Astrocyte (in vitro differentiated cells and primary cell): ENCODE measurements around the gene CREG2. TPM values are rescaled to one million over a fixed set of nuclear protein-coding genes. Genes with fewer than 3 reads are reported as not detected.

ENCODE experiments used
- DNase-seq: peaks from one replicate; pipeline ENCODE4 v3.0.0-alpha.2; 2010; ENCODE audit warnings: low read depth
- FAIRE-seq: peaks from 2 replicates; lab custom pipeline; 2011; peaks lifted over from hg19 to GRCh38; lab: Jason Lieb, UNC
- H2AFZ ChIP-seq: 2 replicates; pipeline ENCODE4 v1.6.0; 2012; ENCODE audit warnings: low read depth, low read length, inconsistent platforms
- H3K27ac ChIP-seq: 2 replicates; pipeline ENCODE4 v1.5.1; 2011; ENCODE audit warnings: low read depth, low read length, inconsistent platforms
- H3K27me3 ChIP-seq: 2 replicates; pipeline ENCODE4 v1.6.0; 2011; ENCODE audit warnings: low read length, inconsistent platforms; ENCODE audit not compliant: insufficient read depth
- H3K36me3 ChIP-seq: 2 replicates; pipeline ENCODE4 v1.5.1; 2011; ENCODE audit warnings: low read length, inconsistent platforms; ENCODE audit not compliant: insufficient read depth
- H3K4me1 ChIP-seq: 2 replicates; pipeline ENCODE4 v1.5.1; 2011; ENCODE audit warnings: low read length, inconsistent platforms; ENCODE audit not compliant: insufficient read depth
- H3K4me2 ChIP-seq: 2 replicates; pipeline ENCODE4 v1.6.0; 2012; ENCODE audit warnings: low read length, inconsistent platforms
- H3K4me3 ChIP-seq: 2 replicates; pipeline ENCODE4 v1.5.1; 2011; ENCODE audit warnings: low read depth, mild to moderate bottlenecking, low read length, inconsistent platforms; ENCODE audit not compliant: insufficient read depth
- H3K79me2 ChIP-seq: 2 replicates; pipeline ENCODE4 v1.6.0; 2012; ENCODE audit warnings: mild to moderate bottlenecking, low read length, inconsistent platforms; ENCODE audit not compliant: insufficient read depth
- H3K9ac ChIP-seq: 2 replicates; pipeline ENCODE4 v1.6.0; 2012; ENCODE audit warnings: mild to moderate bottlenecking, low read length, inconsistent platforms
- H3K9me3 ChIP-seq: 2 replicates; pipeline ENCODE4 v1.5.1; 2012; ENCODE audit warnings: low read depth, mild to moderate bottlenecking, low read length, inconsistent platforms; ENCODE audit not compliant: insufficient read depth
- H4K20me1 ChIP-seq: 2 replicates; pipeline ENCODE4 v1.6.0; 2012; ENCODE audit warnings: low read length, inconsistent platforms; ENCODE audit not compliant: insufficient read depth
- H3K27ac Mint-ChIP-seq: one replicate; pipeline ENCODE4 v1.8.0; 2021; ENCODE audit warnings: mild to moderate bottlenecking, mixed read lengths; ENCODE audit not compliant: unreplicated experiment
- H3K27me3 Mint-ChIP-seq: one replicate; pipeline ENCODE4 v1.8.0; 2021; ENCODE audit warnings: low read depth, mixed read lengths; ENCODE audit not compliant: unreplicated experiment
- H3K36me3 Mint-ChIP-seq: one replicate; pipeline ENCODE4 v1.8.0; 2021; ENCODE audit warnings: low read depth, mixed read lengths; ENCODE audit not compliant: unreplicated experiment
- H3K4me1 Mint-ChIP-seq: one replicate; pipeline ENCODE4 v1.8.0; 2021; ENCODE audit warnings: low read depth, mixed read lengths; ENCODE audit not compliant: unreplicated experiment
- H3K4me3 Mint-ChIP-seq: one replicate; pipeline ENCODE4 v1.8.0; 2021; ENCODE audit warnings: mild to moderate bottlenecking, moderate library complexity, mixed read lengths; ENCODE audit not compliant: unreplicated experiment
- H3K9me3 Mint-ChIP-seq: one replicate; pipeline ENCODE4 v1.8.0; 2021; ENCODE audit warnings: mild to moderate bottlenecking, mixed read lengths; ENCODE audit not compliant: unreplicated experiment
- EZH2 ChIP-seq: IDR thresholded peaks from 2 replicates; pipeline ENCODE4 v1.6.1; 2012; ENCODE audit warnings: mild to moderate bottlenecking, low read length, inconsistent platforms; ENCODE audit not compliant: insufficient read depth
- total RNA-seq: library from RNA; stranded (reverse); gene quantifications from 2 replicates; pipeline ENCODE4 v1.2.1, GENCODE V29; 2021
- TF ChIP-seq, protein P1 (sequence below): IDR thresholded peaks from 2 replicates; pipeline ENCODE4 v1.5.1; 2011; ENCODE audit warnings: low read depth, mild to moderate bottlenecking, inconsistent platforms, low read length, moderate library complexity; ENCODE audit not compliant: insufficient read depth

The CREG2 gene
- total RNA-seq, 1 donor from 2014 or later = 0.11 TPM

- H3K9me3 Mint-ChIP-seq = peaks cover 5% of the 10 kb centered on the region
- Histone ChIP-seq H3K27me3 (no peaks in the 10 kb centered on the region), H3K4me2 (no peak overlapping the region), H3K4me1 (no peaks in the 10 kb centered on the region), H4K20me1 (no peaks in the 10 kb centered on the region), H3K9ac (no peak overlapping the region), H3K36me3 (no peaks in the 10 kb centered on the region), H3K9me3 (no peaks in the 10 kb centered on the region), H3K27ac (no peak overlapping the region), H2AFZ (no peak overlapping the region), H3K4me3 (no peak overlapping the region), H3K79me2 (no peaks in the 10 kb centered on the region)
- no peaks in the 10 kb centered on the region for H3K36me3 Mint-ChIP-seq
- no peak for DNase-seq
- H3K4me1 Mint-ChIP-seq = no peaks in the 10 kb centered on the region
- H3K27me3 Mint-ChIP-seq = peaks cover 10% of the 10 kb centered on the region
- H3K27ac Mint-ChIP-seq = no peak overlapping the region
- TF ChIP-seq, protein P1, sequence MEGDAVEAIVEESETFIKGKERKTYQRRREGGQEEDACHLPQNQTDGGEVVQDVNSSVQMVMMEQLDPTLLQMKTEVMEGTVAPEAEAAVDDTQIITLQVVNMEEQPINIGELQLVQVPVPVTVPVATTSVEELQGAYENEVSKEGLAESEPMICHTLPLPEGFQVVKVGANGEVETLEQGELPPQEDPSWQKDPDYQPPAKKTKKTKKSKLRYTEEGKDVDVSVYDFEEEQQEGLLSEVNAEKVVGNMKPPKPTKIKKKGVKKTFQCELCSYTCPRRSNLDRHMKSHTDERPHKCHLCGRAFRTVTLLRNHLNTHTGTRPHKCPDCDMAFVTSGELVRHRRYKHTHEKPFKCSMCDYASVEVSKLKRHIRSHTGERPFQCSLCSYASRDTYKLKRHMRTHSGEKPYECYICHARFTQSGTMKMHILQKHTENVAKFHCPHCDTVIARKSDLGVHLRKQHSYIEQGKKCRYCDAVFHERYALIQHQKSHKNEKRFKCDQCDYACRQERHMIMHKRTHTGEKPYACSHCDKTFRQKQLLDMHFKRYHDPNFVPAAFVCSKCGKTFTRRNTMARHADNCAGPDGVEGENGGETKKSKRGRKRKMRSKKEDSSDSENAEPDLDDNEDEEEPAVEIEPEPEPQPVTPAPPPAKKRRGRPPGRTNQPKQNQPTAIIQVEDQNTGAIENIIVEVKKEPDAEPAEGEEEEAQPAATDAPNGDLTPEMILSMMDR = no peak
- TF ChIP-seq EZH2 = no peak
- no peak for FAIRE-seq
- H3K4me3 Mint-ChIP-seq = no peak overlapping the region
Measured at GRCh38 chr2:101374821-101375561, 12.3 kb downstream of the CREG2 start.

GRCh38 chr2:101372792-101373191 lies 14.5 kb downstream of the CREG2 start:
- no peak for DNase-seq
- H3K9me3 Mint-ChIP-seq = peaks cover 5% of the 10 kb centered on the region
- H3K4me1 Mint-ChIP-seq = no peaks in the 10 kb centered on the region
- H4K20me1 ChIP-seq = no peaks in the 10 kb centered on the region
- H3K4me3 Mint-ChIP-seq = no peak overlapping the region
- TF ChIP-seq EZH2 = no peak
- TF ChIP-seq, protein P1 = no peak
- no peak overlapping the region for H3K9ac ChIP-seq
- no peaks in the 10 kb centered on the region for H3K9me3 ChIP-seq
- no peak overlapping the region for H3K27ac Mint-ChIP-seq
- H3K36me3 ChIP-seq = no peaks in the 10 kb centered on the region
- no peak overlapping the region for H3K4me2 ChIP-seq
- H3K27me3 ChIP-seq = peaks cover 2% of the 10 kb centered on the region
- no peak overlapping the region for H3K27ac ChIP-seq
- no peak overlapping the region for H2AFZ ChIP-seq
- no peaks in the 10 kb centered on the region for H3K36me3 Mint-ChIP-seq
- H3K27me3 Mint-ChIP-seq = peaks cover 15% of the 10 kb centered on the region
- no peak for FAIRE-seq
- H3K4me3 ChIP-seq = no peak overlapping the region
- no peaks in the 10 kb centered on the region for H3K79me2 ChIP-seq
- H3K4me1 ChIP-seq = no peaks in the 10 kb centered on the region

- Histone ChIP-seq H3K9ac (no peak overlapping the region), H3K4me1 (no peaks in the 10 kb centered on the region), H3K27me3 (peaks cover 4% of the 10 kb centered on the region), H2AFZ (peak overlapping the region; percentile 17), H4K20me1 (no peaks in the 10 kb centered on the region), H3K4me2 (no peak overlapping the region), H3K79me2 (no peaks in the 10 kb centered on the region), H3K9me3 (no peaks in the 10 kb centered on the region), H3K27ac (no peak overlapping the region), H3K4me3 (no peak overlapping the region), H3K36me3 (no peaks in the 10 kb centered on the region)
- Mint-ChIP-seq H3K4me3 (no peak overlapping the region), H3K27ac (no peak overlapping the region), H3K9me3 (peaks cover 5% of the 10 kb centered on the region), H3K4me1 (no peaks in the 10 kb centered on the region), H3K36me3 (no peaks in the 10 kb centered on the region), H3K27me3 (peaks cover 15% of the 10 kb centered on the region)
- DNase-seq = no peak
- TF ChIP-seq, protein P1 = no peak
- no peak for TF ChIP-seq EZH2
- no peak for FAIRE-seq
Measured at GRCh38 chr2:101371636-101372035, 15.7 kb downstream of the CREG2 start.
